Measurements from ENCODE around the gene PHEX. TPM values are rescaled to one million over a fixed set of nuclear protein-coding genes. Genes with fewer than 3 reads are reported as not detected.
"Not testable (repeated sequence)": the region's sequence is repeated elsewhere in the genome, so short reads cannot be mapped to it uniquely, and the experiment has no call there.

The PHEX gene
- total RNA-seq, 1 experiment from 2014 or later = 0.89 TPM

GRCh38 chrX:22276781-22277180 is 244.7 kb downstream of the PHEX start:
- Mint-ChIP-seq H3K36me3 (ENCODE audit: insufficient read depth, unreplicated experiment) (no peaks in the 10 kb centered on the region), H3K4me1 (ENCODE audit: insufficient read depth, unreplicated experiment) (no peaks in the 10 kb centered on the region), H3K4me3 (ENCODE audit: unreplicated experiment) (no peak overlapping the region), H3K27me3 (ENCODE audit: insufficient read depth, unreplicated experiment) (peaks cover 76% of the 10 kb centered on the region), H3K27ac (ENCODE audit: low read depth, unreplicated experiment) (no peak overlapping the region), H3K9me3 (ENCODE audit: unreplicated experiment) (no peaks in the 10 kb centered on the region)
- POLR2A ChIA-PET = no interaction called here
- TF ChIP-seq, protein P1, sequence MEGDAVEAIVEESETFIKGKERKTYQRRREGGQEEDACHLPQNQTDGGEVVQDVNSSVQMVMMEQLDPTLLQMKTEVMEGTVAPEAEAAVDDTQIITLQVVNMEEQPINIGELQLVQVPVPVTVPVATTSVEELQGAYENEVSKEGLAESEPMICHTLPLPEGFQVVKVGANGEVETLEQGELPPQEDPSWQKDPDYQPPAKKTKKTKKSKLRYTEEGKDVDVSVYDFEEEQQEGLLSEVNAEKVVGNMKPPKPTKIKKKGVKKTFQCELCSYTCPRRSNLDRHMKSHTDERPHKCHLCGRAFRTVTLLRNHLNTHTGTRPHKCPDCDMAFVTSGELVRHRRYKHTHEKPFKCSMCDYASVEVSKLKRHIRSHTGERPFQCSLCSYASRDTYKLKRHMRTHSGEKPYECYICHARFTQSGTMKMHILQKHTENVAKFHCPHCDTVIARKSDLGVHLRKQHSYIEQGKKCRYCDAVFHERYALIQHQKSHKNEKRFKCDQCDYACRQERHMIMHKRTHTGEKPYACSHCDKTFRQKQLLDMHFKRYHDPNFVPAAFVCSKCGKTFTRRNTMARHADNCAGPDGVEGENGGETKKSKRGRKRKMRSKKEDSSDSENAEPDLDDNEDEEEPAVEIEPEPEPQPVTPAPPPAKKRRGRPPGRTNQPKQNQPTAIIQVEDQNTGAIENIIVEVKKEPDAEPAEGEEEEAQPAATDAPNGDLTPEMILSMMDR (IDR thresholded peaks at IDR 0.05; ENCODE audit: unreplicated experiment) = no peak
- peak; percentile 38 for DNase-seq (ENCODE audit: unreplicated experiment)
- CTCF ChIA-PET = no interaction called here
- no TSS peak for BruUV-seq (replicated peaks)
- intact Hi-C loops (cut with micrococcal nuclease) = no loop called here

DNA sequence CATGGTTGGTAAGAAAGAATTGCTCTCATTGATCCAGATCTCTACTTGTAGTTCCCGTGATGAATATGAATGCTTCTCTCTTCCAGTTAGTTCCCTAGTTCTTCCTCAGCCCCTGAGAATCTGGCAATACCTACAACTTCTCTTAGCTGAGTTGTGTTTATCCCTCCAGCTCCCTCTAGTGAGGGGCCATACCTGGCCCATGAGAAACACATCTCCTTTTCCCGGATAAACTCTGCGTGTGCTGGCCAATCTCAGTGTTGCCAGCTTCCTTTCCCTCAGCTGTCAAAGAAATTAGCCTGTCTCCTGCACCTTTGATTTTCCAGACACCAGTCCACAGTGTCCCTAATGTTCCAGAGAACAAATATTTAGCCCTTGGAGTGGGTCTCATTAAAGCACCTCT is 246.2 kb downstream of the PHEX start:
- Mint-ChIP-seq H3K9me3 (ENCODE audit: unreplicated experiment) (peaks cover 10% of the 10 kb centered on the region), H3K27me3 (ENCODE audit: insufficient read depth, unreplicated experiment) (peaks cover 76% of the 10 kb centered on the region), H3K27ac (ENCODE audit: low read depth, unreplicated experiment) (no peak overlapping the region), H3K4me1 (ENCODE audit: insufficient read depth, unreplicated experiment) (no peaks in the 10 kb centered on the region), H3K36me3 (ENCODE audit: insufficient read depth, unreplicated experiment) (no peaks in the 10 kb centered on the region), H3K4me3 (ENCODE audit: unreplicated experiment) (no peak overlapping the region)
- ChIA-PET POLR2A (no interaction called here), CTCF (interaction anchor here (0.6 to 0.7 kb wide), 3 partner anchors 28 to 669 kb away, joined by 3 to 4 read pairs (median 3); no protein-coding TSS in a partner anchor)
- TF ChIP-seq, protein P1 (IDR thresholded peaks at IDR 0.05; ENCODE audit: unreplicated experiment) = no peak
- no TSS peak for BruUV-seq (replicated peaks)
- intact Hi-C loops (cut with micrococcal nuclease) = no loop called here
- peak; percentile 22 for DNase-seq (ENCODE audit: unreplicated experiment)

DNA sequence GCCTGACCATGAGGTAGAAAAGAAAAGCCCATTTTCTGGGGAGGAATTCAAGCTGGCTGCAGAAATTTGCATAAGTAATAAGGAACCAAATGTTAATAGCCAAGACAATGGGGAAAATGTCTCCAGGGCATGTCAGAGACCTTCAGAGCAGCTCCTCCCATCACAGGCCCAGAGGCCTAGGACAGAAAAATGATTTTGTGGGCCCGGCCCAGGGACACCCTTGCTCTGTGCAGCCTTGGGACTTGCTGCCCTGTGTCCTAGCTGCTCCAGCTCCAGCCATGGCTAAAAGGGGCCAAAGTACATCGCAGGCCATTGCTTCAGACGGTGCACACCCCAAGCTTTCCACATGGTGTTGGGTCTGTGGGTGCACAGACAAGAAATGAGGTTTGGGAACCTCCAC is 257.1 kb downstream of the PHEX start:
- H3K36me3 Mint-ChIP-seq (ENCODE audit: insufficient read depth, unreplicated experiment); H3K4me3 Mint-ChIP-seq (ENCODE audit: unreplicated experiment); BruUV-seq (replicated peaks); CTCF ChIA-PET; H3K27ac Mint-ChIP-seq (ENCODE audit: low read depth, unreplicated experiment); POLR2A ChIA-PET; DNase-seq (ENCODE audit: unreplicated experiment); H3K9me3 Mint-ChIP-seq (ENCODE audit: unreplicated experiment); intact Hi-C loops (cut with micrococcal nuclease); H3K4me1 Mint-ChIP-seq (ENCODE audit: insufficient read depth, unreplicated experiment): not testable (repeated sequence)
- H3K27me3 Mint-ChIP-seq (ENCODE audit: insufficient read depth, unreplicated experiment) = peaks cover 78% of the 10 kb centered on the region

DNA sequence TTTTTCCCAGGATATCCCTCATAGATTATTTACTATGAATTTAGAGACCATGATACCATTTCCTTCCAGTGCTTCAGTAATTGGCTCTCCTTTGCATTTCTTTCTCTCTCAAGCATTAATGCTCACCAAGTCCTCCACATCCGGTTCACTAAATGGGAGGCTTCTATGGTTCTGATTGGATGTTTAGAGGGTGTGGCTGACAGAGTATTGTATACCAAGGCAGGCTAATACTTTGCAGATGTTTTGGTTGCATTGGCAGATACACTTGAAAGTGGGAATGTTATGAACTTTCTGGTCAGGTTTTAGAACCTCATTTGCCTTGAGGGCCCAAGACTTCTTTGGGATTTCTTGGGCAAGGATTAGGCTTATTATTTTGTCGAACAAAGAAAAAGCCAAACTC is 264.7 kb downstream of the PHEX start:
- ChIA-PET CTCF (no interaction called here), POLR2A (no interaction called here)
- H3K4me1 Mint-ChIP-seq (ENCODE audit: insufficient read depth, unreplicated experiment) = peaks cover 6% of the 10 kb centered on the region
- no peaks in the 10 kb centered on the region for H3K9me3 Mint-ChIP-seq (ENCODE audit: unreplicated experiment)
- BruUV-seq (replicated peaks) = no TSS peak
- H3K4me3 Mint-ChIP-seq (ENCODE audit: unreplicated experiment) = no peak overlapping the region
- H3K27ac Mint-ChIP-seq (ENCODE audit: low read depth, unreplicated experiment) = no peak overlapping the region
- H3K27me3 Mint-ChIP-seq (ENCODE audit: insufficient read depth, unreplicated experiment) = peaks cover 93% of the 10 kb centered on the region
- TF ChIP-seq, protein P1 (IDR thresholded peaks at IDR 0.05; ENCODE audit: unreplicated experiment) = no peak
- no peaks in the 10 kb centered on the region for H3K36me3 Mint-ChIP-seq (ENCODE audit: insufficient read depth, unreplicated experiment)
- no peak for DNase-seq (ENCODE audit: unreplicated experiment)
- intact Hi-C loops (cut with micrococcal nuclease) = no loop called here

- Mint-ChIP-seq H3K36me3 (ENCODE audit: insufficient read depth, unreplicated experiment) (no peaks in the 10 kb centered on the region), H3K27ac (ENCODE audit: low read depth, unreplicated experiment) (no peak overlapping the region), H3K9me3 (ENCODE audit: unreplicated experiment) (no peaks in the 10 kb centered on the region), H3K27me3 (ENCODE audit: insufficient read depth, unreplicated experiment) (peaks cover 69% of the 10 kb centered on the region), H3K4me3 (ENCODE audit: unreplicated experiment) (no peak overlapping the region), H3K4me1 (ENCODE audit: insufficient read depth, unreplicated experiment) (peaks cover 6% of the 10 kb centered on the region)
- TF ChIP-seq, protein P1 (IDR thresholded peaks at IDR 0.05; ENCODE audit: unreplicated experiment) = no peak
- no TSS peak for BruUV-seq (replicated peaks)
- intact Hi-C loops (cut with micrococcal nuclease) = no loop called here
- ChIA-PET CTCF (no interaction called here), POLR2A (no interaction called here)
- peak; percentile 57 for DNase-seq (ENCODE audit: unreplicated experiment)
These were observed 268.0 kb downstream of the PHEX start for GRCh38 chrX:22300130-22300529.
